ENCODE measurements around the gene HMCN1. TPM values are rescaled to one million over a fixed set of nuclear protein-coding genes. Genes with fewer than 3 reads are reported as not detected.

Gene HMCN1
- total RNA-seq, 6 experiments from 2014 or later, result 4.7 to 7.5 (median 5.7) TPM

DNA sequence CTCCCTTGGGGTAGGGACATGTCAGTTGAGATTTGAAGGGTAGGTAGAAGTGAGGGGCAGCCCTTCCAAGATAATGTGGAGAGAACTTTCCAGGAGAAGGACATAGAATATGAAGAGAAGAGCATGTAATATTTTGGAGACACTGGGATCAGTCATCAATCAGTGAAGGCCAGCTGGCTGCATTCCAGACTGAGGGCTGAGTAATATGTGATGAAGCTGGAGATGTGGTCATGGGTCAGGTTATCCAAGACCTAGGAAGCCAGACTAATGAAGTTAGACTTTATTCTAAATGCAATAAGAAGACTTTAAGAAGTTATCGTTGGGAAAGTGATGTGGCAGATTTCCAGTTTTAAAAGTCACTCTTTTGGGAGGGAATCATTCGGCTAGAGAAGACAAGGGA lies 262.0 kb downstream of the HMCN1 start:
- no peaks in the 10 kb centered on the region for H3K4me1 ChIP-seq
- H3K27me3 ChIP-seq, result no peaks in the 10 kb centered on the region
- DNase-seq, result peak in 1 of 3 donors; percentile 42
- peak in 1 of 4 donors; percentile 48 for ATAC-seq
- no peaks in the 10 kb centered on the region for H3K36me3 ChIP-seq
- TF ChIP-seq CTCF (IDR thresholded peaks at IDR 0.05) (no peak), POLR2A (IDR thresholded peaks at IDR 0.05) (no peak)
- no peak overlapping the region for H3K4me3 ChIP-seq
- 44% methylated on average over 2 of the region's 2 CpGs for WGBS (ENCODE audit: insufficient coverage, low coverage, low lambda C conversion rate, missing lambda C conversion rate)
- H3K9me3 ChIP-seq, result no peaks in the 10 kb centered on the region
- intact Hi-C loops (cut with DNase I), result no loop called here
- no peak overlapping the region for H3K27ac ChIP-seq

DNA sequence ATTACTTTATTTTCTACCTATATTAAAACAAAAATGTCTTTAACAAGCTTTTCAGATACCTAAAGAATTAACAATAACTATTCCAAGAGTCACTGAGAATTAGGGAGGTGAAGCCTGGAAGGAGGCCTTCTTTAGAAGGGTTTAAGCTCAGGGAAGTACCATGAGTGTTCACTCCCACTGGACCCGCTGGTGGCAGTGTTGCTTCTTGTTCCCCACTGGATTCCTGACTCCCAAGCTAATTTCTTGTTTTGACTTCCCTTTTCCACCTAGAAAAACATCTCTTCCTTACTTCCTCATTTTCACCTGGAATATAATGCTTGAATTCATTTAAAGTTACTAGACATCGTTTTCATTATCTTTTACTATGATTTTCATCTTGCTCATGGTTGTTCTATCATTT lies 264.2 kb downstream of the HMCN1 start:
- H3K27me3 ChIP-seq, result no peaks in the 10 kb centered on the region
- H3K4me1 ChIP-seq, result no peaks in the 10 kb centered on the region
- H3K4me3 ChIP-seq, result no peak overlapping the region
- no peaks in the 10 kb centered on the region for H3K9me3 ChIP-seq
- ATAC-seq (peak; percentile 44 to 76 (median 64)), DNase-seq (peak in 1 of 3 donors; percentile 43)
- H3K27ac ChIP-seq, result no peak overlapping the region
- 82% methylated on average over 2 of the region's 2 CpGs for WGBS (ENCODE audit: insufficient coverage, low coverage, low lambda C conversion rate, missing lambda C conversion rate)
- H3K36me3 ChIP-seq, result no peaks in the 10 kb centered on the region
- intact Hi-C loops (cut with DNase I), result no loop called here
- peak; percentile 15 to 38 (median 21) for TF ChIP-seq CTCF (IDR thresholded peaks at IDR 0.05)
- no peak for TF ChIP-seq POLR2A (IDR thresholded peaks at IDR 0.05)

DNA sequence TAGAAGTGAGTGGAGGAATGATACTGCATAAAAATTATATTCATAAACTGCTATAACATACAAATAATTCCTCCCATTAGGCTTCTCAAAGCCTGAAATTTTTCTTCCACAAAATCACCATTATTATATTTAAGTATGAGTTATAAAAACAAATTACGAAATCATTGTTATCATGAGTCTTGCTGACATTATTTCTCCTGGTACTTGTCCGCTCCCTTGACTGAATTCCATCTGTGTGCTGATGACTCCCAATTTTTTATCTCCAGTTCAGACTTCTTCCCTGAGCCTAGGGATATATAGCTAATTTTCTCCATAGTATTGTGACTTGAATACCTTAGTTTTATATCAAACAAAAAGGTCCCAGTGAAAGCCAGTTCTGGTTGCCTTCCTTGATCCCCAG lies 268.2 kb downstream of the HMCN1 start:
- intact Hi-C loops (cut with DNase I), result no loop called here

GRCh38 chr1:186009039-186009737 lies 275.0 kb downstream of the HMCN1 start:
- intact Hi-C loops (cut with DNase I), result no loop called here
- WGBS (ENCODE audit: insufficient coverage, low coverage, low lambda C conversion rate, missing lambda C conversion rate), result 43% methylated on average over 1 of the region's 1 CpG
- no peaks in the 10 kb centered on the region for H3K9me3 ChIP-seq
- H3K4me1 ChIP-seq, result no peaks in the 10 kb centered on the region
- DNase-seq (no peak), ATAC-seq (no peak)
- TF ChIP-seq POLR2A (IDR thresholded peaks at IDR 0.05) (no peak), CTCF (IDR thresholded peaks at IDR 0.05) (no peak)
- H3K27me3 ChIP-seq, result no peaks in the 10 kb centered on the region
- no peak overlapping the region for H3K27ac ChIP-seq
- H3K36me3 ChIP-seq, result no peaks in the 10 kb centered on the region
- H3K4me3 ChIP-seq, result no peak overlapping the region

More for the DNA sequence above, 268.2 kb downstream of the HMCN1 start:
- DNase-seq, result no peak
- Histone ChIP-seq H3K9me3 (no peaks in the 10 kb centered on the region), H3K36me3 (no peaks in the 10 kb centered on the region), H3K4me3 (no peak overlapping the region), H3K27me3 (no peaks in the 10 kb centered on the region), H3K27ac (no peak overlapping the region), H3K4me1 (no peaks in the 10 kb centered on the region)
- ATAC-seq, result no peak
- WGBS (ENCODE audit: insufficient coverage, low coverage, low lambda C conversion rate, missing lambda C conversion rate), result 76% methylated on average over 2 of the region's 2 CpGs
- TF ChIP-seq POLR2A (IDR thresholded peaks at IDR 0.05), result no peak
- TF ChIP-seq CTCF (IDR thresholded peaks at IDR 0.05), result no peak

All from right lobe of liver (tissue), 6 donors.